Thyroid gland (tissue), 4 donors: Measurements from ENCODE around the gene GPC5. TPM values are rescaled to one million over a fixed set of nuclear protein-coding genes. Genes with fewer than 3 reads are reported as not detected.

ENCODE experiments used
- DNase-seq, 2 donors: peaks; one replicate each; pipeline ENCODE4 v3.0.0-alpha.2; 2019
- H3K27ac ChIP-seq, 3 donors: fragments of 200-600 bp; sonication (generic); 1 replicate in 2 of 3; 2 replicates in 1 of 3; pipeline ENCODE4 v1.5.1; 2016 to 2019; ENCODE audit warnings: mild to moderate bottlenecking in 1 of 3, moderate library complexity in 1 of 3
- H3K27me3 ChIP-seq: fragments of 200-600 bp; sonication (generic); one replicate; pipeline ENCODE4 v1.5.1; 2019
- H3K36me3 ChIP-seq, 2 donors: fragments of 200-600 bp; sonication (generic); one replicate each; pipeline ENCODE4 v1.5.1; 2016 to 2019
- H3K4me1 ChIP-seq, 2 donors: fragments of 200-600 bp; sonication (generic); one replicate each; pipeline ENCODE4 v1.5.1; 2017 to 2019
- H3K4me3 ChIP-seq, 3 donors: fragments of 200-600 bp; sonication (generic); replicated peaks in 1 of 3; 1 replicate in 2 of 3; 2 replicates in 1 of 3; pipeline ENCODE4 v1.5.1; 2016; ENCODE audit warnings: mild to moderate bottlenecking in 1 of 3
- H3K9me3 ChIP-seq: fragments of 200-600 bp; sonication (generic); one replicate; pipeline ENCODE4 v1.5.1; 2017
- CTCF ChIP-seq, 6 experiments: fragments of 200-600 bp in 3 of 6; fragments of 450-650 bp in 3 of 6; sonication (generic) in 3 of 6; IDR thresholded peaks; one replicate each; pipeline ENCODE4 v1.5.1; 2016 to 2019; ENCODE audit warnings: antibody characterized with exemption in 6 of 6, mild to moderate bottlenecking in 2 of 6, inconsistent platforms in 1 of 6, moderate library complexity in 1 of 6
- POLR2A ChIP-seq, 2 donors: fragments of 450-650 bp; IDR thresholded peaks; one replicate each; pipeline ENCODE4 v1.6.1; 2017; ENCODE audit warnings: antibody characterized with exemption in 2 of 2, mild to moderate bottlenecking in 2 of 2, moderate library complexity in 1 of 2
- WGBS, 2 donors: methylation state at CpG; one replicate each; pipeline ENCODE4 v1.1.5; 2017; 5-methylcytosine and 5-hydroxymethylcytosine counted together
- intact Hi-C: fragments of 100-400 bp; cut with DNase I; formaldehyde crosslinking; loops from one replicate; pipeline ENCODE4 v1.15.1; 2023
- total RNA-seq, 4 donors: library from RNA; depleted of rRNA; stranded (reverse); fragments of >200 nt; gene quantifications; one replicate each; pipeline ENCODE4 v1.2.3, GENCODE V29; 2016

The GPC5 gene
- total RNA-seq, 4 donors from 2014 or later: 0.67 to 2.3 (median 1.3) TPM

GRCh38 chr13:92547266-92547665 is 1148.8 kb downstream of the GPC5 start:
- H3K9me3 ChIP-seq: no peaks in the 10 kb centered on the region
- no peaks in the 10 kb centered on the region for H3K4me1 ChIP-seq
- WGBS, 2 donors: 79 to 83% methylated on average over 3 of the region's 3 CpGs

GRCh38 chr13:92549276-92549675 is 1150.9 kb downstream of the GPC5 start:
- no peak for DNase-seq
- no peaks in the 10 kb centered on the region for H3K27me3 ChIP-seq
- no peak for TF ChIP-seq CTCF (IDR thresholded peaks at IDR 0.05)
- TF ChIP-seq POLR2A (IDR thresholded peaks at IDR 0.05): no peak
- H3K4me1 ChIP-seq: no peaks in the 10 kb centered on the region
- no peak overlapping the region for H3K27ac ChIP-seq
- WGBS, 2 donors: 70 to 81% methylated on average over 1 of the region's 1 CpG
- H3K36me3 ChIP-seq: no peaks in the 10 kb centered on the region
- no peak overlapping the region for H3K4me3 ChIP-seq
- H3K9me3 ChIP-seq: no peaks in the 10 kb centered on the region
- intact Hi-C loops: no loop called here

More at GRCh38 chr13:92547266-92547665, 1148.8 kb downstream of the GPC5 start:
- no peaks in the 10 kb centered on the region for H3K36me3 ChIP-seq
- no peaks in the 10 kb centered on the region for H3K27me3 ChIP-seq
- intact Hi-C loops: no loop called here
- DNase-seq: no peak
- H3K27ac ChIP-seq: no peak overlapping the region
- H3K4me3 ChIP-seq: no peak overlapping the region
- TF ChIP-seq CTCF (IDR thresholded peaks at IDR 0.05) (no peak), POLR2A (IDR thresholded peaks at IDR 0.05) (no peak)

- DNase-seq: no peak
- intact Hi-C loops: no loop called here
- Histone ChIP-seq H3K4me1 (no peaks in the 10 kb centered on the region), H3K9me3 (no peaks in the 10 kb centered on the region), H3K27ac (no peak overlapping the region), H3K36me3 (no peaks in the 10 kb centered on the region), H3K27me3 (no peaks in the 10 kb centered on the region), H3K4me3 (no peak overlapping the region)
- 96 to 99% methylated on average over 3 of the region's 3 CpGs for WGBS, 2 donors
- TF ChIP-seq POLR2A (IDR thresholded peaks at IDR 0.05): no peak
- TF ChIP-seq CTCF (IDR thresholded peaks at IDR 0.05): no peak
Observed at GRCh38 chr13:92553470-92554114, 1155.2 kb downstream of the GPC5 start.

DNA sequence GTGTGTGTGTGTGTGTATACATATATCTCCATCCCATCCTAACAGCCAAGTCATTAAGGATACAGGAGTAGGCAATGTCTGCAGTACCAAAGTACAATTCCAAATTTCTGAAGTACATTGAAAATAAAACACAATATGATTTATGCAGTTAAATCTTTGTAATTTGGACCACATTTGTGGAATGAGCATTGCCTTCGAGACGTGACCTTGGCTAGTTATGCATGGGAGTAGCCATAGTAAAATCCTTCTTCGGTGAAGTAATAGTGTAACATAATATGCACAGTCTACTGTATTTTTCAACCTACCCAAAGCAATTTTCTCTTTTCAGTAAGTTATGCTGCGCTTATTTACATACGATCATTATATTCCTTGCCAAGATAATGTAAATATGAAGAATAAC is 1162.5 kb downstream of the GPC5 start:
- H3K27me3 ChIP-seq: no peaks in the 10 kb centered on the region
- TF ChIP-seq CTCF (IDR thresholded peaks at IDR 0.05) (no peak), POLR2A (IDR thresholded peaks at IDR 0.05) (no peak)
- H3K4me1 ChIP-seq: no peaks in the 10 kb centered on the region
- H3K4me3 ChIP-seq: no peak overlapping the region
- no peak overlapping the region for H3K27ac ChIP-seq
- H3K9me3 ChIP-seq: no peaks in the 10 kb centered on the region
- WGBS, 2 donors: 73 to 77% methylated on average over 5 of the region's 5 CpGs
- no peak for DNase-seq
- intact Hi-C loops: no loop called here
- H3K36me3 ChIP-seq: no peaks in the 10 kb centered on the region

DNA sequence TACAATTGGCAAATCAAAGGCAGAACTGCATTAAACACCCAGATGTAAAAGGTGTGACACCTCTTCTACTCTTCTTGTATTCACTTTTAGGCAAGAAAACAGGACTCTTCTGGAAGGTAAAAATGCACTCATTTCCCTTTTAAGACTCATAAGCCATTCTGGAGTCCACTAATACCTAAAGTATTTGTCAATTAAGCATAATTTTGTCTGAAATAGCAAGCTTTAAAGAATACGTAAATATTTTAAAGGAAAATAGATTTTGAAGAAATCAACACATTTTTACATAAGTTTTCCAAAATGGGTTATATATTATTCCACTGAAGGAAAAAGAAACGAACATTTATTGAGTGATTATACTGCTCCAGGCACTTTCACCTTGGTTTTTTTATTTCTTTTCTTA is 1166.5 kb downstream of the GPC5 start:
- Histone ChIP-seq H3K4me3 (no peak overlapping the region), H3K27ac (no peak overlapping the region), H3K27me3 (no peaks in the 10 kb centered on the region), H3K36me3 (no peaks in the 10 kb centered on the region), H3K4me1 (no peaks in the 10 kb centered on the region), H3K9me3 (no peaks in the 10 kb centered on the region)
- intact Hi-C loops: no loop called here
- TF ChIP-seq CTCF (IDR thresholded peaks at IDR 0.05): no peak
- TF ChIP-seq POLR2A (IDR thresholded peaks at IDR 0.05): no peak
- 88 to 90% methylated on average over 2 of the region's 2 CpGs for WGBS, 2 donors
- DNase-seq: no peak
